Gastrocnemius medialis (tissue), 4 donors: ENCODE results near the gene ZNF655.

Source experiments
- POLR2A ChIP-seq, 2 donors: fragments of 450-650 bp; IDR thresholded peaks; one replicate each; pipeline ENCODE4 v1.6.1; 2017; ENCODE audit warnings: antibody characterized with exemption in 2 of 2, mild to moderate bottlenecking in 2 of 2, moderate library complexity in 2 of 2
- TF ChIP-seq, protein P1 (sequence below), 5 experiments: fragments of 450-650 bp in 3 of 5; fragments of 200-600 bp in 2 of 5; sonication (generic) in 2 of 5; IDR thresholded peaks in 4 of 5; conservative IDR thresholded peaks in 1 of 5; 1 replicate in 4 of 5; 2 replicates in 1 of 5; pipeline ENCODE4 v1.5.1; 2016 to 2019; ENCODE audit warnings: antibody characterized with exemption in 5 of 5, mild to moderate bottlenecking in 3 of 5, moderate library complexity in 3 of 5

DNA sequence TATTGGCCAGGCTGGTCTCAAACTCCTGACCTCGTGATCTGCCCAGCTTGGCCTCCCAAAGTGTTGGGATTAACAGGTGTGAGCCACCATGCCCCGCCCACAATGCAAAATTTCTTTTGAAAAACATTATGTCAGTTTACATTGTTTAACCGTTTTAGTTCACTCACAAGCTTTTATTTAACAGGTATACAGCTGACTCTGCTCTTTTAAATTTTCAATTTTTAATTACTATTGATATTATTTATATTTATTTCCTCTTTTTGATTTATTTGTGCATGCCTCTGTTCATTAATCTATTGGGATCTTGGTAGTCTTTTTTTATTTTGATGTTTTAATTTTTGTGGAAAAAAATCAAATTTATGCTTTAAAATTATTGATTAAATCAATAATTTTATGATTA lies 37.0 kb upstream of the ZNF655 start:
- TF ChIP-seq, protein P1, sequence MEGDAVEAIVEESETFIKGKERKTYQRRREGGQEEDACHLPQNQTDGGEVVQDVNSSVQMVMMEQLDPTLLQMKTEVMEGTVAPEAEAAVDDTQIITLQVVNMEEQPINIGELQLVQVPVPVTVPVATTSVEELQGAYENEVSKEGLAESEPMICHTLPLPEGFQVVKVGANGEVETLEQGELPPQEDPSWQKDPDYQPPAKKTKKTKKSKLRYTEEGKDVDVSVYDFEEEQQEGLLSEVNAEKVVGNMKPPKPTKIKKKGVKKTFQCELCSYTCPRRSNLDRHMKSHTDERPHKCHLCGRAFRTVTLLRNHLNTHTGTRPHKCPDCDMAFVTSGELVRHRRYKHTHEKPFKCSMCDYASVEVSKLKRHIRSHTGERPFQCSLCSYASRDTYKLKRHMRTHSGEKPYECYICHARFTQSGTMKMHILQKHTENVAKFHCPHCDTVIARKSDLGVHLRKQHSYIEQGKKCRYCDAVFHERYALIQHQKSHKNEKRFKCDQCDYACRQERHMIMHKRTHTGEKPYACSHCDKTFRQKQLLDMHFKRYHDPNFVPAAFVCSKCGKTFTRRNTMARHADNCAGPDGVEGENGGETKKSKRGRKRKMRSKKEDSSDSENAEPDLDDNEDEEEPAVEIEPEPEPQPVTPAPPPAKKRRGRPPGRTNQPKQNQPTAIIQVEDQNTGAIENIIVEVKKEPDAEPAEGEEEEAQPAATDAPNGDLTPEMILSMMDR (IDR thresholded peaks at IDR 0.05 in 4 of 5, conservative IDR thresholded peaks at IDR 0.05 in 1 of 5): no peak
- no peak for TF ChIP-seq POLR2A (IDR thresholded peaks at IDR 0.05)
